Nephron progenitor cell (in vitro differentiated cells): Measurements from ENCODE around the gene ENG.

ENCODE experiments used
- DNase-seq: peaks from one replicate; pipeline ENCODE4 v3.0.0; 2021
- H3K27ac Mint-ChIP-seq: 2 replicates; pipeline ENCODE4 v1.8.0; 2021; ENCODE audit warnings: mild to moderate bottlenecking, moderate library complexity, mixed read lengths
- H3K27me3 Mint-ChIP-seq: 2 replicates; pipeline ENCODE4 v1.8.0; 2021; ENCODE audit warnings: mild to moderate bottlenecking, low read depth, mixed read lengths; ENCODE audit not compliant: poor library complexity
- H3K36me3 Mint-ChIP-seq: 2 replicates; pipeline ENCODE4 v1.8.0; 2021; ENCODE audit warnings: low read depth, mixed read lengths
- H3K4me1 Mint-ChIP-seq: 2 replicates; pipeline ENCODE4 v1.8.0; 2021; ENCODE audit warnings: mixed read lengths
- H3K4me3 Mint-ChIP-seq: 2 replicates; pipeline ENCODE4 v1.8.0; 2021; ENCODE audit warnings: mild to moderate bottlenecking, moderate library complexity, mixed read lengths
- H3K9me3 Mint-ChIP-seq: 2 replicates; pipeline ENCODE4 v1.8.0; 2021; ENCODE audit warnings: mild to moderate bottlenecking, moderate library complexity, mixed read lengths
- TF ChIP-seq, protein P1 (sequence below): fragments of 200-600 bp; sonication (generic); IDR thresholded peaks from 2 replicates; pipeline ENCODE4 v1.5.0; 2021; ENCODE audit warnings: antibody characterized with exemption

Gene ENG

DNA sequence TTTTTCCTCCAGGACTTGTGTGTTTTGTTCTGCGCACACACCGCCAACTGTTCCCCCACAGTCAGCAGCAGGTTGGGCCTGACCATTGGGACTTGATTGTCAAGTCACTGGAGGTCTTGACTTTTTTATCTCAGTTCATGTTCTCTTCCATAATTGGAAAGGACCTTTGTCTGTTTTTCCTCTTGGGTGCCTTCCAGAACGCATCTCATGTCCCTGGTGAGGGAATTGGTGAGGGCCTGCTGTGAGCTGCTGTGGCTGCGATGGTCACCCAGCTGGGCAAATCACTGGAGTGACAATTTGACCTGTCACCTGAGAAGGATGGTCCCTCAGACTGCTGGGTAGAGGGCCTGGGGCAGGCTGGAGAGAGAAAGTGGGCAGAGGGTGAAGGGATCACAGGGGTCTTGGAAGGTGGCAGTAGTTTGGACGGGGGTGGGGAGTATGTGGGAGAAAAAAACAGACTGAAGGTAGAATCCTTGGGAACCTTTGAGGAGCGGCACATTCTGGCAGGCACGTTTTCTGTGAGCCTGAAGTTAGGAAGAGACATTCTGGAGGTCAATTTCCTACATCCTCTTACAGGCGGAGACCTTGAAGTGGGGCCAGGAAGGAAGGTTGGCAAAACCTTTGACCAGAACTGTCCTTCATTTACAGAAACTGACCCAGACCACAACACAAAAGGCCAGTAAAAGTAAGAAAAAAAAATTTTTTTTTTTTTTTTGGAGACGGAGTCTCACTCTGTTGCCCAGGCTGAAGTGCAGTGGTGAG, 64.2 kb downstream of the ENG start:
- TF ChIP-seq, protein P1, sequence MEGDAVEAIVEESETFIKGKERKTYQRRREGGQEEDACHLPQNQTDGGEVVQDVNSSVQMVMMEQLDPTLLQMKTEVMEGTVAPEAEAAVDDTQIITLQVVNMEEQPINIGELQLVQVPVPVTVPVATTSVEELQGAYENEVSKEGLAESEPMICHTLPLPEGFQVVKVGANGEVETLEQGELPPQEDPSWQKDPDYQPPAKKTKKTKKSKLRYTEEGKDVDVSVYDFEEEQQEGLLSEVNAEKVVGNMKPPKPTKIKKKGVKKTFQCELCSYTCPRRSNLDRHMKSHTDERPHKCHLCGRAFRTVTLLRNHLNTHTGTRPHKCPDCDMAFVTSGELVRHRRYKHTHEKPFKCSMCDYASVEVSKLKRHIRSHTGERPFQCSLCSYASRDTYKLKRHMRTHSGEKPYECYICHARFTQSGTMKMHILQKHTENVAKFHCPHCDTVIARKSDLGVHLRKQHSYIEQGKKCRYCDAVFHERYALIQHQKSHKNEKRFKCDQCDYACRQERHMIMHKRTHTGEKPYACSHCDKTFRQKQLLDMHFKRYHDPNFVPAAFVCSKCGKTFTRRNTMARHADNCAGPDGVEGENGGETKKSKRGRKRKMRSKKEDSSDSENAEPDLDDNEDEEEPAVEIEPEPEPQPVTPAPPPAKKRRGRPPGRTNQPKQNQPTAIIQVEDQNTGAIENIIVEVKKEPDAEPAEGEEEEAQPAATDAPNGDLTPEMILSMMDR: no peak
- no peak for DNase-seq
- Mint-ChIP-seq H3K36me3 (peaks cover 41% of the 10 kb centered on the region), H3K9me3 (no peaks in the 10 kb centered on the region), H3K4me3 (no peak overlapping the region), H3K27me3 (peaks cover 3% of the 10 kb centered on the region), H3K4me1 (peaks cover 16% of the 10 kb centered on the region), H3K27ac (peak overlapping the region; percentile 72)

DNA sequence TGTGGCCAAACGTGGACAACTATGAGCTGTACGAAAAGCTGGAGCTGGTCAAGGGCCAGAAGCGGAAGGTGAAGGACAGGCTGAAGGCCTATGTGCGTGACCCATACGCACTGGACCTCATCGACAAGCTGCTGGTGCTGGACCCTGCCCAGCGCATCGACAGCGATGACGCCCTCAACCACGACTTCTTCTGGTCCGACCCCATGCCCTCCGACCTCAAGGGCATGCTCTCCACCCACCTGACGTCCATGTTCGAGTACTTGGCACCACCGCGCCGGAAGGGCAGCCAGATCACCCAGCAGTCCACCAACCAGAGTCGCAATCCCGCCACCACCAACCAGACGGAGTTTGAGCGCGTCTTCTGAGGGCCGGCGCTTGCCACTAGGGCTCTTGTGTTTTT, 65.3 kb downstream of the ENG start:
- peaks cover 41% of the 10 kb centered on the region for H3K36me3 Mint-ChIP-seq
- no peak overlapping the region for H3K27ac Mint-ChIP-seq
- peaks cover 8% of the 10 kb centered on the region for H3K27me3 Mint-ChIP-seq
- H3K4me3 Mint-ChIP-seq: no peak overlapping the region
- no peak for DNase-seq
- TF ChIP-seq, protein P1: no peak
- no peaks in the 10 kb centered on the region for H3K9me3 Mint-ChIP-seq
- peaks cover 24% of the 10 kb centered on the region for H3K4me1 Mint-ChIP-seq

DNA sequence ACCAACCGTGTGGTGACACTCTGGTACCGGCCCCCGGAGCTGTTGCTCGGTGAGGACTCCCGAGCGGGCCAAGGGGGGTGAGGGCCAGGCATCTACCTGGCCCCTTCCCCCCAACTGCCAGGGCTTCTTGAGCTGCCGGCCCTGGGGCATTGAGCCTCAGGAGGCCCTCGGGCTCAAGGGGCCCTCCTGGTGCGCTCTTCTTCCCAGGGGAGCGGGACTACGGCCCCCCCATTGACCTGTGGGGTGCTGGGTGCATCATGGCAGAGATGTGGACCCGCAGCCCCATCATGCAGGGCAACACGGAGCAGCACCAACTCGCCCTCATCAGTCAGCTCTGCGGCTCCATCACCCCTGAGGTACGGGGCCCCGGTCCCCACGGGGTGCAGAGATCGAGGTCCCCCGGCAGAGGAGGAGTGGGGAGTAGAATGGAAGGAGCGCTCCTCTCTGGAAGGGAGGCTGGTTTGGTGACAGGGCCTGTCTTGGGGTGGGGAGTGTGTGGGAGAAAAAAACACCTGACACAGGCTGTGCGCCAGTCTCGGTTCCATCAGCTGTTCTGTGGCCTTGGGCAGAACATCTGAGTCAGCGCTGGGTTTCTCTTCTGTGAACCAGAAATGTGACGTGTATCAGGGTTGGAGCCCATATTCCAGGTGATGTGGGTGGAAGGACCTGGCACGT, 66.0 kb downstream of the ENG start:
- H3K27me3 Mint-ChIP-seq: peaks cover 10% of the 10 kb centered on the region
- DNase-seq: no peak
- H3K9me3 Mint-ChIP-seq: no peaks in the 10 kb centered on the region
- TF ChIP-seq, protein P1: no peak
- H3K36me3 Mint-ChIP-seq: peaks cover 41% of the 10 kb centered on the region
- no peak overlapping the region for H3K27ac Mint-ChIP-seq
- no peak overlapping the region for H3K4me3 Mint-ChIP-seq
- peaks cover 31% of the 10 kb centered on the region for H3K4me1 Mint-ChIP-seq

DNA sequence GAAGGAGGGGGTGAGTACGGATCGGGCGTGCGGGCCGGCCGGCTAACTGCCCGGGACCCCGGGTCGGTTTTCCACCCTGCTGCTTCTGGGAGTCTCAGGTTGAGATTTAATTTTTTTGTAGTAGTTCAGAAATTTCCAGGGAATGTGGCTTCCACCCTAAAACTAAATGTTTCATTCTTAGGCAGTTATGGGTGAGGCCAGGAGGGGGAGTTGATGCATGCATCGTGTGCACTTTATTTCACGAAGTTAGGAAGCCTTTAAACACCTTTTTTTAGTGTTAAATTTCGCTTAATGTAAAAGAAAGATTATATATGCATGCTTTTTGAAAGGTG, 67.7 kb downstream of the ENG start:
- no peaks in the 10 kb centered on the region for H3K9me3 Mint-ChIP-seq
- H3K36me3 Mint-ChIP-seq: peaks cover 41% of the 10 kb centered on the region
- TF ChIP-seq, protein P1: peak; percentile 36
- no peak for DNase-seq
- peak overlapping the region; percentile 96 for H3K4me3 Mint-ChIP-seq
- H3K4me1 Mint-ChIP-seq: peaks cover 35% of the 10 kb centered on the region
- H3K27ac Mint-ChIP-seq: peak overlapping the region; percentile 88
- H3K27me3 Mint-ChIP-seq: peaks cover 10% of the 10 kb centered on the region

DNA sequence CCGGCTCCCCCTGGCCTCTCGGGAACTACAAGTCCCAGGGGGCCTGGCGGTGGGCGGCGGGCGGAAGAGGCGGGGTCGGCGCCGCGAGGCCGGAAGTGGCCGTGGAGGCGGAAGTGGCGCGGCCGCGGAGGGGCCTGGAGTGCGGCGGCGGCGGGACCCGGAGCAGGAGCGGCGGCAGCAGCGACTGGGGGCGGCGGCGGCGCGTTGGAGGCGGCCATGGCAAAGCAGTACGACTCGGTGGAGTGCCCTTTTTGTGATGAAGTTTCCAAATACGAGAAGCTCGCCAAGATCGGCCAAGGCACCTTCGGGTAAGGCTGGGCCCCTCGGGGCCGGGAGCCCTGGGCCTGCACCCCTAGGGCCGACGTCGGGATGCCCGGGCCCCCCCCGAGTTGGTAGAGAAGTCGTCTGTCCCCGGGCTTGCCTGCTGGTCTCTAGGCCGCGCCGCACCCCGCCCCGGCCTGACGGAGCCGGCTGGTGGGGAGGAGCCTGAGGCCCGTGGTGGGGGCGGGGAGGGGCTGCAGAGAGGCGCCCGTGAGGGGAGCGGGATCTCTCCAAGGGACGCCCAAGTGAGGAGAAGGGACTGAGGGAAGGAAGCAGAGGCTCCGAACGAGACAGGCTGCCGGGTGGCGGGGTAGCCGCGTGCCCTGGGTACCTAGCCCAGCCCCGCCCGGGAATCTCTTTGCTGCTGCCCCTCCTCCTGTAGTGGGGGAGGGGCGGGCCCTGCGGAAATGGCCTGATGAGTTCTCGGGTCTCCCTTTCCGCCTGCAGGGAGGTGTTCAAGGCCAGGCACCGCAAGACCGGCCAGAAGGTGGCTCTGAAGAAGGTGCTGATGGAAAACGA, 68.3 kb downstream of the ENG start, which contains the start of gene CDK9:
Gene CDK9 (plus strand): TSS at position 102 of the 840 bp plus-strand sequence. CDS start 115 bp downstream, at position 217.
- H3K27me3 Mint-ChIP-seq: peaks cover 10% of the 10 kb centered on the region
- TF ChIP-seq, protein P1: no peak
- peaks cover 35% of the 10 kb centered on the region for H3K36me3 Mint-ChIP-seq

More for the DNA sequence above, 68.3 kb downstream of the ENG start, which contains the start of gene CDK9:
- Mint-ChIP-seq H3K4me3 (peak within 1 kb of the TSS; percentile 96), H3K27ac (peak within 1 kb of the TSS; percentile 88), H3K4me1 (peaks cover 37% of the 10 kb centered on the region), H3K9me3 (no peaks in the 10 kb centered on the region)
- peak; percentile 96 for DNase-seq
